HG03558 (cell line): Measurements from ENCODE around the gene HAUS5.
A peak's percentile ranks its signal among the peaks of the same experiment; 100 is the strongest.
"Not testable (repeated sequence)": the region's sequence is repeated elsewhere in the genome, so short reads cannot be mapped to it uniquely, and the experiment has no call there.

Experiments used
- ATAC-seq: cut with Tn5 transposase; IDR thresholded peaks from one replicate; pipeline ENCODE4 v1.9.1; 2021; ENCODE audit warnings: moderate number of reproducible peaks; ENCODE audit not compliant: unreplicated experiment; ENCODE audit errors: extremely low read depth

The HAUS5 gene

GRCh38 chr19:35604436-35604835, 8.1 kb upstream of the HAUS5 start:
- not testable (repeated sequence) for ATAC-seq

GRCh38 chr19:35607170-35607569, 5.4 kb upstream of the HAUS5 start:
- ATAC-seq: not testable (repeated sequence)

GRCh38 chr19:35607661-35608060, 4.9 kb upstream of the HAUS5 start:
- ATAC-seq: no peak

- no peak for ATAC-seq
These were observed 4.3 kb upstream of the HAUS5 start for GRCh38 chr19:35608251-35608650.

- ATAC-seq: no peak
These were observed 2.6 kb upstream of the HAUS5 start for GRCh38 chr19:35609851-35610353.

GRCh38 chr19:35612224-35612558, 344 bp upstream of the HAUS5 start:
- no peak for ATAC-seq

GRCh38 chr19:35613574-35613973, 1.0 kb downstream of the HAUS5 start:
- no peak for ATAC-seq

GRCh38 chr19:35615036-35615435, 2.5 kb downstream of the HAUS5 start:
- ATAC-seq: no peak

- ATAC-seq: no peak
These were observed 6.3 kb downstream of the HAUS5 start for GRCh38 chr19:35618857-35619256.

GRCh38 chr19:35619290-35619923, 6.9 kb downstream of the HAUS5 start:
- no peak for ATAC-seq

GRCh38 chr19:35620001-35620400, 7.5 kb downstream of the HAUS5 start:
- no peak for ATAC-seq

GRCh38 chr19:35621708-35622107, 9.2 kb downstream of the HAUS5 start:
- ATAC-seq: no peak

GRCh38 chr19:35622750-35623149, 10.2 kb downstream of the HAUS5 start:
- ATAC-seq: no peak

GRCh38 chr19:35623327-35624010, 10.9 kb downstream of the HAUS5 start:
- no peak for ATAC-seq

- no peak for ATAC-seq
These were observed 15.7 kb downstream of the HAUS5 start for GRCh38 chr19:35628264-35628564.

- ATAC-seq: peak; percentile 68
These were observed 16.2 kb downstream of the HAUS5 start, which contains the start of gene RBM42 for GRCh38 chr19:35628565-35629331. Gene RBM42 (plus strand): TSS chr19:35629036. CDS start chr19:35629154, 118 bp downstream.

- ATAC-seq: no peak
These were observed 16.7 kb downstream of the HAUS5 start for GRCh38 chr19:35629332-35629633.

- no peak for ATAC-seq
These were observed 21.3 kb downstream of the HAUS5 start for GRCh38 chr19:35633727-35634440.

- no peak for ATAC-seq
These were observed 24.1 kb downstream of the HAUS5 start for GRCh38 chr19:35636651-35637050.

GRCh38 chr19:35637165-35637564, 24.6 kb downstream of the HAUS5 start:
- no peak for ATAC-seq

GRCh38 chr19:35639321-35639639, 26.7 kb downstream of the HAUS5 start:
- ATAC-seq: no peak
